Prostate gland (tissue), 2 donors: ENCODE data around the gene PIAS4. TPM values are rescaled to one million over a fixed set of nuclear protein-coding genes. Genes with fewer than 3 reads are reported as not detected.
A peak's percentile ranks its signal among the peaks of the same experiment; 100 is the strongest.

Source experiments
- DNase-seq: peaks from one replicate; pipeline ENCODE4 v3.0.0-alpha.2; 2019; ENCODE audit warnings: low spot score
- H3K27ac ChIP-seq, 2 donors: fragments of 200-600 bp; sonication (generic); 2 replicates each; pipeline ENCODE4 v1.5.1; 2017 to 2019
- H3K27me3 ChIP-seq: fragments of 200-600 bp; sonication (generic); replicated peaks from 2 replicates; pipeline ENCODE4 v1.5.1; 2019; ENCODE audit not compliant: insufficient read depth
- H3K36me3 ChIP-seq, 2 donors: fragments of 200-600 bp; sonication (generic); 1 replicate in 1 of 2; 2 replicates in 1 of 2; pipeline versions ENCODE4 v1.5.1 to v1.8.1; 2017 to 2019
- H3K4me1 ChIP-seq: fragments of 200-600 bp; sonication (generic); replicated peaks from 2 replicates; pipeline ENCODE4 v1.5.1; 2019
- H3K4me3 ChIP-seq, 2 donors: fragments of 200-600 bp; sonication (generic); 2 replicates each; pipeline ENCODE4 v1.5.1; 2017 to 2019
- H3K9me3 ChIP-seq: fragments of 200-600 bp; sonication (generic); 2 replicates; pipeline ENCODE4 v1.5.1; 2017
- POLR2A ChIP-seq: fragments of 450-650 bp; IDR thresholded peaks from one replicate; pipeline ENCODE4 v1.6.1; 2016; ENCODE audit warnings: antibody characterized with exemption, mild to moderate bottlenecking
- POLR2AphosphoS5 ChIP-seq: sonication (generic); formaldehyde crosslinking; IDR thresholded peaks from one replicate; pipeline ENCODE4 v1.6.1; 2017; ENCODE audit warnings: antibody characterized with exemption
- WGBS: methylation state at CpG from one replicate; pipeline ENCODE4 v1.1.5; 2018; 5-methylcytosine and 5-hydroxymethylcytosine counted together
- intact Hi-C: fragments of 100-400 bp; cut with DNase I; formaldehyde crosslinking; loops from one replicate; pipeline ENCODE4 v1.14.2; 2022
- total RNA-seq, 2 donors: library from RNA; depleted of rRNA; stranded (reverse); fragments of >200 nt; gene quantifications; one replicate each; pipeline ENCODE4 v1.1.0, GENCODE V29; 2016
- TF ChIP-seq, protein P1 (sequence below), 4 experiments: fragments of 200-600 bp in 2 of 4; fragments of 450-650 bp in 2 of 4; sonication (generic) in 2 of 4; IDR thresholded peaks; 1 replicate in 3 of 4; 2 replicates in 1 of 4; pipeline ENCODE4 v1.5.1; 2016 to 2019; ENCODE audit warnings: antibody characterized with exemption in 4 of 4, mild to moderate bottlenecking in 2 of 4, moderate library complexity in 2 of 4

Gene PIAS4
- total RNA-seq, 2 donors from 2014 or later: 25.3 to 70.0 TPM

DNA sequence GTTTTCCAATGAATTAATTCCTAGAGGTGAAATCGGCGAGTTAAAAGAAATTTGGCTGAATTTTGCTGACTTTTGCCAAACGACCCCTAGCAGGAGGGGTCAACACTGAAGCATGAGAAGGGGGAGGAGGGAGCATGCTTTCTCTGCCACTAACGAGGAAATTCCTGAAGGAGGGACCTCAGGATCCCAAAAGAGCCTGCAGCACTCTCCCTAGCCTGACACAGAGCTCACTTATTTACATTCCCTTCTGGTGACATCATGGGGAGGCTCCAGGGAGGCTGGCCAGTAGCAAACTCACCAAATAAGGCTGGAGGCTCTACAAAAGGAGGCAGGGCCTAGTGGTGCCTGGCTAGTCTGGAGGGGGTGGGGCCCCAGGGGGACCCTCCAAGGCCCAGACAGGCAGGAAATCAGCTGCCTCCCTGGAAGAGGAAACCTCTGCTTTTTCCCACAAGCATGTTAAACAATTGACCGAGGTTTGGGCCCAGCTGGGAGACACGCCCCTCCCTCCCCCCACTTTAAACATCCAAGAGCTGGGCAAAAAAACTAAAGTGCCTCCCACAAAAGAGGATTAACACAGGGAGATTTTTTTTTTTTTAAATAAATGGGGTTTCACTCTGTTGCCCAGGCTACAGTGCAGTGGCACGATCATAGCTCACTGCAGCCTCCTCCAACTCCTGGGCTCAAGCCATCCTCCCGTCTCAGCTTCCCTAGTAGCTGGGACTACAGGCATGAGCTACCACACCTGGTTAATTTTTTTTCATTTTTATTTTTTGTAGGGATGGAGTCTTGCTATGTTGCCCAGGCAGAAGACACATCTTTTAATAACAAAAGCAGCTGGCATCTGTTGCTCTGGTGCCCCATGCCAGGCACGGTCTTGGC lies 38.7 kb upstream of the PIAS4 start:
- peak; percentile 92 for DNase-seq
- Histone ChIP-seq H3K27ac (peak overlapping the region; percentile 94 to 97), H3K36me3 (peaks cover 4 to 9% of the 10 kb centered on the region in 2 donors), H3K9me3 (no peaks in the 10 kb centered on the region), H3K4me1 (peaks cover 7% of the 10 kb centered on the region), H3K4me3 (peak overlapping the region in 1 of 2 donors; percentile 97), H3K27me3 (no peaks in the 10 kb centered on the region)
- TF ChIP-seq, protein P1, sequence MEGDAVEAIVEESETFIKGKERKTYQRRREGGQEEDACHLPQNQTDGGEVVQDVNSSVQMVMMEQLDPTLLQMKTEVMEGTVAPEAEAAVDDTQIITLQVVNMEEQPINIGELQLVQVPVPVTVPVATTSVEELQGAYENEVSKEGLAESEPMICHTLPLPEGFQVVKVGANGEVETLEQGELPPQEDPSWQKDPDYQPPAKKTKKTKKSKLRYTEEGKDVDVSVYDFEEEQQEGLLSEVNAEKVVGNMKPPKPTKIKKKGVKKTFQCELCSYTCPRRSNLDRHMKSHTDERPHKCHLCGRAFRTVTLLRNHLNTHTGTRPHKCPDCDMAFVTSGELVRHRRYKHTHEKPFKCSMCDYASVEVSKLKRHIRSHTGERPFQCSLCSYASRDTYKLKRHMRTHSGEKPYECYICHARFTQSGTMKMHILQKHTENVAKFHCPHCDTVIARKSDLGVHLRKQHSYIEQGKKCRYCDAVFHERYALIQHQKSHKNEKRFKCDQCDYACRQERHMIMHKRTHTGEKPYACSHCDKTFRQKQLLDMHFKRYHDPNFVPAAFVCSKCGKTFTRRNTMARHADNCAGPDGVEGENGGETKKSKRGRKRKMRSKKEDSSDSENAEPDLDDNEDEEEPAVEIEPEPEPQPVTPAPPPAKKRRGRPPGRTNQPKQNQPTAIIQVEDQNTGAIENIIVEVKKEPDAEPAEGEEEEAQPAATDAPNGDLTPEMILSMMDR (IDR thresholded peaks at IDR 0.05): peak in 1 of 4 experiments; percentile 1
- peak; percentile 99 for TF ChIP-seq POLR2AphosphoS5
- peak; percentile 65 for TF ChIP-seq POLR2A
- intact Hi-C loops: no loop called here
- 23% methylated on average over 9 of the region's 9 CpGs for WGBS

DNA sequence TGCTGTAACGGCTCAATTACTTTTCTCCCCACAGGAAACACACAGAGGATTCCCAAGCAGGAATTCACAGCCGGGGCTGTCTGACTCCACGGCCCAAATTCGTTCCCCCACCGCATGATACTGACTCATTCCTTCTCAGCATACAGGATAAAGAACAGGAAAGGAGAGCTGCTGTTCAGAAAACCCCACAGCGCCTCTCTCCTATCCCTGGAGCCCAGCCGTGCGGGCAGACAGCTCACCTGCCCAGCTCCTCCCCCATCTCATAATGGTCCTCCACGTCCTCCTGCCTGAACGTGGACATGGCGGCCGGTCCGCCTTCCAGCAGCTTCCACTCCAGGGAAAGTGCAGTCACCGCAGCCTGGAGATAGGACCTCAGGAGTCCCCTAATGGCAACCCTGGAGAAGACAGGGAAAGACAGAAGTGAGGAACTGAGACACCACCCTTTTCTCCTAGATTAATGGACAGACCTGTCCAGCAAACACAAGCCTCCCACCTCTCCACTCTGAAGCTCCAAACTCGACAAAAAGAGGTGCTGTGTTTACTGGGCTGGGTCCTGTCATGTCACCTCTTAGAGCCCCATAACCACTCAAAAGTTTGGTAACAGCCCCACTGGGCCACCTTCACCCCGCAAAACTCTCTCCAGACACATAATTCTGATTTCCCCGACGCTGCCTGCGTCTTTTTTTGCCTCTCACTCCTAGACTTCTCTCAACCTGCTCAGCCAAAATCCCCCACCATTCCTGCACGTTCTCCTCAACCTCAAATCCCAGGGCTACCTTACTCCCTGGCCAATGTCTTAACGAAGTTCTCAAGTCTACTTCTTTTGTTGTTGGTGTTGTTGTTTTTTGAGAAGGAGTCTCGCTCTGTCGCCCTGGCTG lies 37.9 kb upstream of the PIAS4 start:
- H3K27me3 ChIP-seq: no peaks in the 10 kb centered on the region
- no peaks in the 10 kb centered on the region for H3K9me3 ChIP-seq
- H3K4me3 ChIP-seq: peak overlapping the region; percentile 97 to 99
- intact Hi-C loops: loop anchor here (2.0 kb wide), 1 partner anchor 15 kb away; the partner anchor contains the start of gene EEF2
- peak overlapping the region; percentile 94 to 97 for H3K27ac ChIP-seq
- WGBS: 19% methylated on average over 23 of the region's 23 CpGs
- peaks cover 0 to under 1% of the 10 kb centered on the region in 2 donors for H3K36me3 ChIP-seq
- peaks cover 7% of the 10 kb centered on the region for H3K4me1 ChIP-seq
- DNase-seq: no peak
- TF ChIP-seq POLR2AphosphoS5: no peak
- TF ChIP-seq POLR2A: peak; percentile 37
- TF ChIP-seq, protein P1 (IDR thresholded peaks at IDR 0.05): no peak

DNA sequence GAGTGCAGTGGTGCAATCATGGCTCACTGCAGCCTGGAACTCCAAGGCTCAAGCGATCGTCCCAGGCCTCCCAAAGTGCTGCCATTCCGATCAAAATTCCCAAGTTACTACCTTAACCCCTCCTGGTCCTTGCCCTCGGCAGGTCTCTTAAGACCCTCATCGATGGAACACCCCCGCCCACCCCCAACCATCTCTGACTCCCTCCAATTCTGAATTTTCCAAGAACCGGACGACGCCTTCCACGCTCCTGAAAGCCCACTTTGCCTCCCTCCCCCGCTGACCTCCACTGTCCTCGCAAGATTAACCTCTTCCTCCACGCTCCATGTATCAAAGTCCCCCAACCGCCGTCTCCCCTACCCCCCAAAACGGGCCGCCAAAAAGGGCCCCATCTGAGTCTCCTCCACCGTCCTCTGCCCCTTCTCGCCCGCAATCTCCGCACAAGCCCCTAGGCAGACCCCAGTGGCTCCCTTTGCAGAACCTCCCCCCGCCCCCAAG lies 37.2 kb upstream of the PIAS4 start:
- intact Hi-C loops: loop anchor here (2.0 kb wide), 1 partner anchor 14 kb away; the partner anchor contains the start of gene EEF2
- Histone ChIP-seq H3K36me3 (no peaks in the 10 kb centered on the region), H3K27me3 (no peaks in the 10 kb centered on the region), H3K4me1 (peaks cover 7% of the 10 kb centered on the region), H3K9me3 (no peaks in the 10 kb centered on the region), H3K4me3 (peak overlapping the region; percentile 97 to 99), H3K27ac (peak overlapping the region; percentile 94 to 97)
- under 1% methylated on average over 22 of the region's 22 CpGs for WGBS
- no peak for DNase-seq
- no peak for TF ChIP-seq POLR2AphosphoS5
- TF ChIP-seq, protein P1 (IDR thresholded peaks at IDR 0.05): no peak
- TF ChIP-seq POLR2A: no peak

DNA sequence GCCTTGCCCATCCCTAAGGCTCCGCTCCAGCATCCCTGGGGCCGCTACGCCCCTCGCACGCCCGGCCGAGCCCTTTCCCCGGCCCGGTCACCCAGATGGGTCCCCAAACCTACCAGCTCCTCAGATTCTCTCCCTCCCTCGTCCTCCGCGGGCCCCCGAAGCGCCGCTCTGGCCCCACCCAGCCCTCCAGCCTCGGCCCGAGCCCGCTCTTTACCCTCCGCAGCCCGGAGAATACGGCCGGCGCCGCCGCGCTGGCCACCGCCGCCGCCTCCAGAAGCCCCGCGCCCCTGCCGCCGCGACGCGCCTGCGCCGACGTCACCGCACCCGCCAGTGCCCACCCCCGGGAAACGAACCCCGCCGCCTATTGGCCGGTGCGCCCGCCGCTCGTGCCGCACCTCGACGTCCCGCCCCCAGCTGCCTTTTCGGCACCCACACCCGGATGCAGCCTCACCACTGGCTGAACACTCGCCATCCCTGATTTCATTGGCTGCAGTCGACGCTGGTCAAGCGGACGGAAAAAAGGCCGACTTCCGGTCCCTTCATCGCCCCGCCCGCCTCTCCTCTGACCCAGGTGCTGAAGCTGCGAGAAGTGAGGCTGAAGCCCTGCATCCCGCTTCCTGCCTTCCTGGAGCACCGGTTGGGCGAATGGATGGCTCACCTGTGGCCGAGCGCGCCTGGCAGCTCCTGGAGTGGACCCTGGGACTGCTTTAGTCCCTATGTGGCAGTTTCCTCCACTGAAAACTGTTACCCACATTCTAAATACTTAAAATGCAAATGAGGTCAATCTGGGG lies 36.5 kb upstream of the PIAS4 start, which contains the start of gene DAPK3:
TSS of gene DAPK3 (minus strand) at position 292 of the 791 bp plus-strand sequence. CDS start 1,364 bp downstream, outside the sequence.
- TF ChIP-seq POLR2AphosphoS5 (peak; percentile 97), POLR2A (peak; percentile 93)
- TF ChIP-seq, protein P1 (IDR thresholded peaks at IDR 0.05): peak; percentile 27 to 83 (median 48)
- Histone ChIP-seq H3K36me3 (peaks cover 2 to 5% of the 10 kb centered on the region in 2 donors), H3K4me3 (peak within 1 kb of the TSS; percentile 97 to 99), H3K9me3 (no peaks in the 10 kb centered on the region), H3K27ac (peak within 1 kb of the TSS; percentile 94 to 97), H3K4me1 (peaks cover 7% of the 10 kb centered on the region), H3K27me3 (no peaks in the 10 kb centered on the region)
- 1% methylated on average over 71 of the region's 73 CpGs for WGBS
- peak; percentile 98 for DNase-seq
- intact Hi-C loops: loop anchor here (2.0 kb wide), 1 partner anchor 14 kb away; the partner anchor contains the start of gene EEF2
